GM10266 (cell line): ENCODE data around the gene TMEM8B.

Experiments
- DNase-seq: peaks from one replicate; pipeline ENCODE4 v3.0.0; 2012; ENCODE audit errors: extremely low spot score
- CTCF ChIP-seq: IDR thresholded peaks from 2 replicates; pipeline ENCODE4 v1.5.1; 2012; ENCODE audit warnings: mild to moderate bottlenecking, low read depth; ENCODE audit not compliant: control insufficient read depth, insufficient read depth; ENCODE audit errors: missing control alignments

TMEM8B gene

GRCh38 chr9:35829084-35829763, at the start of gene TMEM8B:
Gene TMEM8B (plus strand): TSS chr9:35829228. CDS start chr9:35829448, 220 bp downstream.
- DNase-seq, result peak; percentile 95
- TF ChIP-seq CTCF, result no peak

- DNase-seq, result no peak
- TF ChIP-seq CTCF, result no peak
Measured at GRCh38 chr9:35781066-35781465, 48.0 kb upstream of the TMEM8B start.

- DNase-seq, result no peak
- no peak for TF ChIP-seq CTCF
Measured at GRCh38 chr9:35783418-35783817, 45.6 kb upstream of the TMEM8B start.

GRCh38 chr9:35789541-35789940, 39.5 kb upstream of the TMEM8B start:
- DNase-seq, result no peak
- TF ChIP-seq CTCF, result no peak

- no peak for TF ChIP-seq CTCF
- no peak for DNase-seq
Measured at GRCh38 chr9:35790025-35790384, 39.0 kb upstream of the TMEM8B start.

- TF ChIP-seq CTCF, result peak; percentile 82
- peak; percentile 90 for DNase-seq
Measured at GRCh38 chr9:35790385-35791296, 38.4 kb upstream of the TMEM8B start.

GRCh38 chr9:35791297-35791921, 37.6 kb upstream of the TMEM8B start, which contains the start of gene NPR2:
Gene NPR2 (plus strand): TSS chr9:35791591. CDS start chr9:35792409, 818 bp downstream.
- no peak for DNase-seq
- TF ChIP-seq CTCF, result no peak
